OCI-LY7 (cell line): Measurements from ENCODE around the gene RAD21L1. TPM values are rescaled to one million over a fixed set of nuclear protein-coding genes. Genes with fewer than 3 reads are reported as not detected.

Source experiments
- BruUV-seq: library from RNA; stranded (reverse); fragments of 400-500 nt; replicated peaks from 2 replicates; lab custom pipeline; 2021; lab: Mats Ljungman, UMichigan
- CTCF ChIA-PET: fragments of 300-600 bp; sonication (Branson Sonifier 250); formaldehyde crosslinking; loops from one replicate; lab custom pipeline; 2022; ENCODE audit warnings: antibody characterized with exemption; ENCODE audit not compliant: unreplicated experiment; lab: Charles Lee
- POLR2A ChIA-PET: fragments of 300-600 bp; sonication (Branson Sonifier 250); formaldehyde crosslinking; loops from one replicate; lab custom pipeline; 2022; ENCODE audit warnings: antibody characterized with exemption; lab: Charles Lee
- DNase-seq: peaks from one replicate; pipeline ENCODE4 v3.0.0-alpha.2; 2015; ENCODE audit warnings: low spot score
- H2AFZ ChIP-seq: fragments of 200-600 bp; sonication (generic), shearing (Covaris generic); 2 replicates; pipeline ENCODE4 v1.6.1; 2014; ENCODE audit warnings: mild to moderate bottlenecking, antibody characterized with exemption, low read length, moderate library complexity
- H3K27ac ChIP-seq: fragments of 200-600 bp; sonication (generic); 2 replicates; pipeline ENCODE4 v1.5.1; 2014; ENCODE audit warnings: mixed run types, low read depth, mild to moderate bottlenecking, moderate library complexity, low read length, inconsistent platforms; ENCODE audit not compliant: poor library complexity, severe bottlenecking
- H3K36me3 ChIP-seq: fragments of 200-600 bp; sonication (generic); 2 replicates; pipeline ENCODE4 v1.6.1; 2014; ENCODE audit warnings: mild to moderate bottlenecking, antibody characterized with exemption, low read length, moderate library complexity, mixed read lengths; ENCODE audit not compliant: insufficient read depth
- H3K4me1 ChIP-seq: fragments of 200-600 bp; sonication (generic); 2 replicates; pipeline ENCODE4 v1.5.1; 2014; ENCODE audit warnings: mild to moderate bottlenecking, low read length; ENCODE audit not compliant: insufficient read depth, poor library complexity, severe bottlenecking
- H3K4me2 ChIP-seq: fragments of 200-600 bp; sonication (generic); 2 replicates; pipeline ENCODE4 v1.6.1; 2014; ENCODE audit warnings: mild to moderate bottlenecking, low read length
- H3K4me3 ChIP-seq: fragments of 200-600 bp; sonication (generic); 2 replicates; pipeline ENCODE4 v1.5.1; 2014; ENCODE audit warnings: mild to moderate bottlenecking, low read depth, low read length; ENCODE audit not compliant: poor library complexity, severe bottlenecking
- H3K79me2 ChIP-seq: fragments of 200-600 bp; sonication (generic); 2 replicates; pipeline ENCODE4 v1.6.1; 2016; ENCODE audit warnings: low read depth, mild to moderate bottlenecking, low read length, moderate library complexity, mixed read lengths; ENCODE audit not compliant: insufficient read depth
- H3K9me2 ChIP-seq: fragments of 200-600 bp; sonication (generic); 2 replicates; pipeline ENCODE4 v1.6.1; 2016; ENCODE audit warnings: mild to moderate bottlenecking, low read length, mixed read lengths; ENCODE audit not compliant: insufficient read depth
- H3K9me3 ChIP-seq: fragments of 200-600 bp; sonication (generic); 2 replicates; pipeline ENCODE4 v1.6.1; 2014; ENCODE audit warnings: mild to moderate bottlenecking, mixed run types, low read length, mixed read lengths
- H4K20me1 ChIP-seq: fragments of 200-600 bp; sonication (generic); 2 replicates; pipeline ENCODE4 v1.6.1; 2014; ENCODE audit warnings: mild to moderate bottlenecking, antibody characterized with exemption, low read length, moderate library complexity, mixed read lengths; ENCODE audit not compliant: insufficient read depth
- EZH2phosphoT487 ChIP-seq: fragments of 200-600 bp; sonication (generic); IDR thresholded peaks from 2 replicates; pipeline ENCODE4 v1.6.1; 2018; ENCODE audit warnings: low read depth, borderline replicate concordance, mild to moderate bottlenecking, mixed run types, antibody characterized with exemption, low read length, moderate library complexity, mixed read lengths
- intact Hi-C: fragments of 100-400 bp; cut with micrococcal nuclease; formaldehyde crosslinking; loops from one replicate; pipeline ENCODE4 v1.10.0; 2022; ENCODE audit not compliant: unreplicated experiment
- total RNA-seq, 2 experiments: library from RNA; depleted of rRNA in 1 of 2; stranded (reverse); fragments of >200 nt in 1 of 2; shearing (Covaris generic) in 1 of 2; gene quantifications; 2 replicates each; pipeline ENCODE4 v1.2.3, GENCODE V29; 2014 to 2022
- TF ChIP-seq, protein P1 (sequence below): fragments of 200-600 bp; sonication (generic); conservative IDR thresholded peaks from 2 replicates; pipeline ENCODE4 v1.5.1; 2014; ENCODE audit warnings: mild to moderate bottlenecking, antibody characterized with exemption, low read length, moderate library complexity, mixed read lengths

Gene RAD21L1
- total RNA-seq, 2 experiments from 2014 or later, result not detected

DNA sequence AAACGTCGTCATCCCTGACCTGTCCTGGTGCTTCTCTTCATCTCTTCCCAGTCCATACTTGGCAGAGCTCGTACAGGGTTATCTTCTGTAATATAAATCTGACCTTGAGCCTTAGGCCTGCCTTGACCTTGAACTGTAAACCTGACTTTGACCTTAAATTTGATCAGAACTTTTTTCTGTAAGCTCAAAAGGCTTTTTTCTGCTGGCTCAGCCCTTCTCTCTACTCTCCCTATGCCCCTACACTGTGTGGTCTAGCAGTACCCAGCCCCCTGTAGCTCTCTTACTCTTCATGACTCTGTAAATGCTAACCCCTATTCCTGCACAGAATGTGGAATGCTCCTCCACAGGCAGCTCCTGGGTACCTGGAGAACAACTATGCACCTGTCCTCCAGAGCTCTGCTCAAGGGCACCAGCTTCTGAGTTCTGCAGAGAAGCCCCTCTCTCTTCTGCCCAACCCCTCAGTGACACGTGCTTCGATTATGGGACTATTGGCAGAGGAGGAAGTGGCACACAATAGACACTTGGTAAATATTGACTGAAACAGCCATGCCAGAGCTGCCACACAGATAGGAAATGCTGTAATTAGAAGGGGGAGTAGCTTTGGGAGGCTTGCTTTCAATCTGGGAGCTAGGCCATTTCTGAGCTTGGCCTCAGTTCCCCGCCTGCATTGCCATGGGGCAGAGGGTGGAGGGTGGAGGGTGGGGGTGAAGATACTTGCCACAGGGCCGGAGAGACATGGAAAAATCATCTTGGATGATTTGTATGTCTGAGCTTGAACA is 55.6 kb downstream of the RAD21L1 start:
- BruUV-seq, result no TSS peak
- H3K4me3 ChIP-seq, result no peak overlapping the region
- intact Hi-C loops, result no loop called here
- H3K27ac ChIP-seq, result no peak overlapping the region
- no peak for DNase-seq
- no peaks in the 10 kb centered on the region for H3K9me2 ChIP-seq
- H3K36me3 ChIP-seq, result no peaks in the 10 kb centered on the region
- no peaks in the 10 kb centered on the region for H3K9me3 ChIP-seq
- CTCF ChIA-PET, result no interaction called here
- H3K4me1 ChIP-seq, result no peaks in the 10 kb centered on the region
- TF ChIP-seq, protein P1, sequence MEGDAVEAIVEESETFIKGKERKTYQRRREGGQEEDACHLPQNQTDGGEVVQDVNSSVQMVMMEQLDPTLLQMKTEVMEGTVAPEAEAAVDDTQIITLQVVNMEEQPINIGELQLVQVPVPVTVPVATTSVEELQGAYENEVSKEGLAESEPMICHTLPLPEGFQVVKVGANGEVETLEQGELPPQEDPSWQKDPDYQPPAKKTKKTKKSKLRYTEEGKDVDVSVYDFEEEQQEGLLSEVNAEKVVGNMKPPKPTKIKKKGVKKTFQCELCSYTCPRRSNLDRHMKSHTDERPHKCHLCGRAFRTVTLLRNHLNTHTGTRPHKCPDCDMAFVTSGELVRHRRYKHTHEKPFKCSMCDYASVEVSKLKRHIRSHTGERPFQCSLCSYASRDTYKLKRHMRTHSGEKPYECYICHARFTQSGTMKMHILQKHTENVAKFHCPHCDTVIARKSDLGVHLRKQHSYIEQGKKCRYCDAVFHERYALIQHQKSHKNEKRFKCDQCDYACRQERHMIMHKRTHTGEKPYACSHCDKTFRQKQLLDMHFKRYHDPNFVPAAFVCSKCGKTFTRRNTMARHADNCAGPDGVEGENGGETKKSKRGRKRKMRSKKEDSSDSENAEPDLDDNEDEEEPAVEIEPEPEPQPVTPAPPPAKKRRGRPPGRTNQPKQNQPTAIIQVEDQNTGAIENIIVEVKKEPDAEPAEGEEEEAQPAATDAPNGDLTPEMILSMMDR, result no peak
- TF ChIP-seq EZH2phosphoT487, result no peak
- no peak overlapping the region for H3K4me2 ChIP-seq
- no peaks in the 10 kb centered on the region for H3K79me2 ChIP-seq
- POLR2A ChIA-PET, result no interaction called here
- no peak overlapping the region for H2AFZ ChIP-seq
- no peaks in the 10 kb centered on the region for H4K20me1 ChIP-seq

DNA sequence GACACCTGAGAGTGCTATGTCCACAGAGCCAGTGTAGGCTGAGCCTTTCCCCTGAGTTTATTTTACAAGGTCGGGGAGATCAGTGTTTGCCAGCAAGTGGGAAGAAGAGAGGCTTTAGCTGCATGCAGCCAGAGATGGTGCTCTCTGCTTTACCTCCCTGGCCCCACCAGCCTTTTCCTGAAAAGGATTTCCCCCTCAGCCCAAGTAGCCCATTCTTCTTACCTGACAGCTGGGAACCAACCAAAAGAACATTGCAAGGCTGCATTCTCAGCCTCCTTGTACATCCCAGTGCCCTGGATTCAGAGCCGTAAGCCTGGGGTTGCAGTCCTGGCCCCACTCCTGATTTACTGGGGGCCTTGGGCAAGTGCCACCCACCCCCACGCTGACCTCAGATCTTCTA is 57.1 kb downstream of the RAD21L1 start:
- no peak for DNase-seq
- intact Hi-C loops, result no loop called here
- BruUV-seq, result no TSS peak
- no peak overlapping the region for H3K27ac ChIP-seq
- no peaks in the 10 kb centered on the region for H3K36me3 ChIP-seq
- H3K9me3 ChIP-seq, result no peaks in the 10 kb centered on the region
- CTCF ChIA-PET, result no interaction called here
- H4K20me1 ChIP-seq, result no peaks in the 10 kb centered on the region
- no peak overlapping the region for H2AFZ ChIP-seq
- POLR2A ChIA-PET, result no interaction called here
- H3K9me2 ChIP-seq, result no peaks in the 10 kb centered on the region
- TF ChIP-seq, protein P1, result no peak
- no peak for TF ChIP-seq EZH2phosphoT487
- no peak overlapping the region for H3K4me3 ChIP-seq
- H3K4me1 ChIP-seq, result no peaks in the 10 kb centered on the region
- H3K79me2 ChIP-seq, result no peaks in the 10 kb centered on the region
- H3K4me2 ChIP-seq, result no peak overlapping the region
